Tibial nerve (tissue), 4 donors: ENCODE measurements around the gene KRTAP4-7. TPM values are rescaled to one million over a fixed set of nuclear protein-coding genes. Genes with fewer than 3 reads are reported as not detected.

ENCODE experiments used
- total RNA-seq, 4 donors: library from RNA; depleted of rRNA; stranded (reverse); fragments of >200 nt; gene quantifications; one replicate each; pipeline ENCODE4 v1.1.0, GENCODE V29; 2016

KRTAP4-7 gene
- total RNA-seq, 4 donors from 2014 or later: not detected

Other genes with a start within 250 kb of the KRTAP4-7 start
- gene KRT12, start 216.9 kb upstream of the KRTAP4-7 start, total RNA-seq: not detected
- not detected for gene KRT20, start 198.9 kb upstream of the KRTAP4-7 start, total RNA-seq
- gene KRT23, start 146.5 kb upstream of the KRTAP4-7 start, total RNA-seq: not detected
- gene KRT39, start 117.2 kb upstream of the KRTAP4-7 start, total RNA-seq: not detected
- not detected for gene KRT40, start 99.8 kb upstream of the KRTAP4-7 start, total RNA-seq
- gene KRTAP3-3, start 90.0 kb upstream of the KRTAP4-7 start, total RNA-seq: not detected
- gene KRTAP3-2, start 84.2 kb upstream of the KRTAP4-7 start, total RNA-seq: not detected
- gene KRTAP3-1, start 75.0 kb upstream of the KRTAP4-7 start, total RNA-seq: not detected
- under 1 TPM in 1 of 4 donors, not detected in 3; 0.60 TPM for gene KRTAP1-5, start 56.9 kb upstream of the KRTAP4-7 start, total RNA-seq
- gene KRTAP1-4, start 54.0 kb upstream of the KRTAP4-7 start, total RNA-seq: not detected
- not detected for gene KRTAP1-3, start 49.3 kb upstream of the KRTAP4-7 start, total RNA-seq
- gene KRTAP1-1, start 42.7 kb upstream of the KRTAP4-7 start, total RNA-seq: not detected
- not detected for gene KRTAP2-1, start 36.8 kb upstream of the KRTAP4-7 start, total RNA-seq
- gene KRTAP2-2, start 28.9 kb upstream of the KRTAP4-7 start, total RNA-seq: not detected
- gene KRTAP2-3, start 24.0 kb upstream of the KRTAP4-7 start, total RNA-seq: not detected
- gene KRTAP2-4, start 18.3 kb upstream of the KRTAP4-7 start, total RNA-seq: not detected
- gene KRTAP4-8, start 14.0 kb downstream of the KRTAP4-7 start, total RNA-seq: not detected
- not detected for gene KRTAP4-16, start 18.1 kb downstream of the KRTAP4-7 start, total RNA-seq
- not detected for gene KRTAP4-9, start 21.2 kb downstream of the KRTAP4-7 start, total RNA-seq
- not detected for gene KRTAP4-11, start 34.2 kb downstream of the KRTAP4-7 start, total RNA-seq
- gene KRTAP4-12, start 40.0 kb downstream of the KRTAP4-7 start, total RNA-seq: not detected
- gene KRTAP4-6, start 56.4 kb downstream of the KRTAP4-7 start, total RNA-seq: not detected
- gene KRTAP4-5, start 65.7 kb downstream of the KRTAP4-7 start, total RNA-seq: not detected
- not detected for gene KRTAP4-4, start 76.6 kb downstream of the KRTAP4-7 start, total RNA-seq
- not detected for gene KRTAP4-3, start 84.1 kb downstream of the KRTAP4-7 start, total RNA-seq
- not detected for gene KRTAP4-2, start 94.1 kb downstream of the KRTAP4-7 start, total RNA-seq
- not detected for gene KRTAP4-1, start 100.8 kb downstream of the KRTAP4-7 start, total RNA-seq
- not detected for gene KRTAP9-1, start 105.7 kb downstream of the KRTAP4-7 start, total RNA-seq
- gene KRTAP9-2, start 142.5 kb downstream of the KRTAP4-7 start, total RNA-seq: not detected
- not detected for gene KRTAP9-3, start 148.3 kb downstream of the KRTAP4-7 start, total RNA-seq
- gene KRTAP9-8, start 153.8 kb downstream of the KRTAP4-7 start, total RNA-seq: not detected
- not detected for gene KRTAP9-4, start 165.5 kb downstream of the KRTAP4-7 start, total RNA-seq
- gene KRTAP9-9, start 171.2 kb downstream of the KRTAP4-7 start, total RNA-seq: not detected
- gene KRTAP9-6, start 181.2 kb downstream of the KRTAP4-7 start, total RNA-seq: not detected
- gene KRTAP9-7, start 191.5 kb downstream of the KRTAP4-7 start, total RNA-seq: not detected
- not detected for gene KRTAP29-1, start 218.7 kb downstream of the KRTAP4-7 start, total RNA-seq
- not detected for gene KRTAP16-1, start 225.2 kb downstream of the KRTAP4-7 start, total RNA-seq
- not detected for gene KRTAP17-1, start 231.6 kb downstream of the KRTAP4-7 start, total RNA-seq